ENCODE measurements around the gene MARCHF2. TPM values are rescaled to one million over a fixed set of nuclear protein-coding genes. Genes with fewer than 3 reads are reported as not detected.

MARCHF2 gene
- total and polyA plus RNA-seq, 9 of the 15 experiments (the other 6 are each of a cell fraction or from before 2014, with no cell fraction given), result 0.39 to 6.4 (median 2.2) TPM

- TF ChIP-seq REST (IDR thresholded peaks at IDR 0.05; ENCODE audit: borderline replicate concordance) (peak; percentile 62; the same call in 1 of the 2 replicates), REST (CRISPR knock-in tag; IDR thresholded peaks at IDR 0.05; ENCODE audit: low read depth) (no peak), USF2 (CRISPR knock-in tag; IDR thresholded peaks at IDR 0.05) (no peak), CBX2 (IDR thresholded peaks at IDR 0.05; ENCODE audit: insufficient read depth, low read length, poor library complexity, severe bottlenecking) (no peak), ZBTB40 (IDR thresholded peaks at IDR 0.05) (no peak), ZBTB40 (CRISPR knock-in tag; IDR thresholded peaks at IDR 0.05) (no peak), ASH1L (IDR thresholded peaks at IDR 0.05; ENCODE audit: borderline replicate concordance, low read depth, partially characterized antibody) (no peak), ZC3H11A (IDR thresholded peaks at IDR 0.05; ENCODE audit: low read depth, low read length) (no peak)
Observed at GRCh38 chr19:8373867-8374813, 39.0 kb upstream of the MARCHF2 start (continued).
